H9 (cell line): Measurements from ENCODE around the gene RNF181. TPM values are rescaled to one million over a fixed set of nuclear protein-coding genes. Genes with fewer than 3 reads are reported as not detected.

ENCODE experiments used
- DNase-seq: peaks from one replicate; pipeline ENCODE4 v3.0.0-alpha.2; 2017
- H2AFZ ChIP-seq: one replicate; pipeline ENCODE4 v1.6.1; 2013; ENCODE audit warnings: mild to moderate bottlenecking, low read length, control low read depth, moderate library complexity
- H2AK5ac ChIP-seq: 2 replicates; pipeline ENCODE4 v1.6.1; 2013; ENCODE audit warnings: low read length, control low read depth, mixed read lengths; ENCODE audit not compliant: insufficient read length
- H2BK120ac ChIP-seq: one replicate; pipeline ENCODE4 v1.6.1; 2013; ENCODE audit warnings: low read depth, mild to moderate bottlenecking, low read length, control low read depth, inconsistent platforms; ENCODE audit not compliant: poor library complexity, severe bottlenecking
- H2BK12ac ChIP-seq: 2 replicates; pipeline ENCODE4 v1.6.1; 2013; ENCODE audit warnings: low read length, control low read depth, mixed read lengths, low read depth; ENCODE audit not compliant: insufficient read length
- H2BK15ac ChIP-seq: 2 replicates; pipeline ENCODE4 v1.6.1; 2013; ENCODE audit warnings: low read depth, low read length, control low read depth
- H2BK20ac ChIP-seq: one replicate; pipeline ENCODE4 v1.6.1; 2013; ENCODE audit warnings: low read depth, mild to moderate bottlenecking, low read length, control low read depth, inconsistent platforms; ENCODE audit not compliant: poor library complexity, severe bottlenecking
- H2BK5ac ChIP-seq: 2 replicates; pipeline ENCODE4 v1.6.1; 2013; ENCODE audit warnings: low read length, control low read depth, mixed read lengths; ENCODE audit not compliant: insufficient read length
- H3K14ac ChIP-seq: 2 replicates; pipeline ENCODE4 v1.6.1; 2013; ENCODE audit warnings: low read length, control low read depth; ENCODE audit not compliant: insufficient read depth
- H3K18ac ChIP-seq: 2 replicates; pipeline ENCODE4 v1.6.1; 2013; ENCODE audit warnings: low read depth, mild to moderate bottlenecking, mixed read lengths, low read length, control low read depth; ENCODE audit not compliant: insufficient read length
- H3K23ac ChIP-seq: 2 replicates; pipeline ENCODE4 v1.6.1; 2013; ENCODE audit warnings: low read length, control low read depth, mixed read lengths, low read depth; ENCODE audit not compliant: insufficient read length
- H3K23me2 ChIP-seq: 2 replicates; pipeline ENCODE4 v1.6.1; 2013; ENCODE audit warnings: low read depth, mild to moderate bottlenecking, mixed read lengths, low read length, control low read depth; ENCODE audit not compliant: insufficient read length, poor library complexity, severe bottlenecking
- H3K27ac ChIP-seq: 2 replicates; pipeline ENCODE4 v1.5.1; 2013; ENCODE audit warnings: low read length, control low read depth, mixed read lengths, low read depth; ENCODE audit not compliant: insufficient read length
- H3K27me3 ChIP-seq: 2 replicates; pipeline ENCODE4 v1.6.1; 2013; ENCODE audit warnings: low read length, control low read depth, inconsistent platforms; ENCODE audit not compliant: insufficient read depth
- H3K4ac ChIP-seq: 2 replicates; pipeline ENCODE4 v1.6.1; 2013; ENCODE audit warnings: low read depth, mild to moderate bottlenecking, control low read depth, inconsistent platforms, low read length, moderate library complexity
- H3K4me1 ChIP-seq: 2 replicates; pipeline ENCODE4 v1.6.1; 2013; ENCODE audit warnings: low read length, control low read depth, inconsistent platforms; ENCODE audit not compliant: insufficient read depth
- H3K4me2 ChIP-seq: 2 replicates; pipeline ENCODE4 v1.6.1; 2013; ENCODE audit warnings: low read length, control low read depth, mixed read lengths; ENCODE audit not compliant: insufficient read length, insufficient read depth
- H3K56ac ChIP-seq: 2 replicates; pipeline ENCODE4 v1.6.1; 2013; ENCODE audit warnings: low read depth, mild to moderate bottlenecking, mixed read lengths, low read length, control low read depth; ENCODE audit not compliant: insufficient read length
- H3K79me1 ChIP-seq: 2 replicates; pipeline ENCODE4 v1.6.1; 2013; ENCODE audit warnings: low read depth, mild to moderate bottlenecking, moderate library complexity, low read length, control low read depth, inconsistent platforms; ENCODE audit not compliant: insufficient read depth, poor library complexity, severe bottlenecking
- H3K79me2 ChIP-seq: 2 replicates; pipeline ENCODE4 v1.6.1; 2013; ENCODE audit warnings: low read length, control low read depth, inconsistent platforms; ENCODE audit not compliant: insufficient read depth
- H3K9ac ChIP-seq: 2 replicates; pipeline ENCODE4 v1.6.1; 2013; ENCODE audit warnings: low read length, control low read depth, mixed read lengths; ENCODE audit not compliant: insufficient read length; ENCODE audit errors: extremely low read depth
- H3K9me3 ChIP-seq: one replicate; pipeline ENCODE4 v1.6.1; 2013; ENCODE audit warnings: low read depth, low read length, inconsistent platforms; ENCODE audit not compliant: control insufficient read depth
- H3T11ph ChIP-seq: one replicate; pipeline ENCODE4 v1.6.1; 2013; ENCODE audit warnings: mild to moderate bottlenecking, low read length, control low read depth, inconsistent platforms
- H4K20me1 ChIP-seq: one replicate; pipeline ENCODE4 v1.6.1; 2013; ENCODE audit not compliant: control insufficient read depth, insufficient read length, insufficient read depth
- H4K5ac ChIP-seq: 2 replicates; pipeline ENCODE4 v1.6.1; 2013; ENCODE audit warnings: low read depth, mild to moderate bottlenecking, mixed read lengths, low read length, control low read depth; ENCODE audit not compliant: insufficient read length
- H4K8ac ChIP-seq: replicated peaks from 2 replicates; pipeline ENCODE4 v1.6.1; 2013; ENCODE audit warnings: low read length, control low read depth, mixed read lengths, low read depth; ENCODE audit not compliant: insufficient read length
- H4K91ac ChIP-seq: 2 replicates; pipeline ENCODE4 v1.6.1; 2013; ENCODE audit warnings: low read depth, mild to moderate bottlenecking, moderate library complexity, mixed read lengths, low read length, control low read depth; ENCODE audit not compliant: insufficient read length
- H3K27ac Mint-ChIP-seq, 3 experiments: 2 replicates in 2 of 3; 3 replicates in 1 of 3; pipeline ENCODE4 v1.8.0; 2020 to 2021; ENCODE audit warnings: mixed read lengths in 3 of 3, mild to moderate bottlenecking in 1 of 3, moderate library complexity in 1 of 3
- H3K27me3 Mint-ChIP-seq: 2 replicates; pipeline ENCODE4 v1.8.0; 2021; ENCODE audit warnings: low read depth, mild to moderate bottlenecking, moderate library complexity, mixed read lengths
- H3K36me3 Mint-ChIP-seq, 3 experiments: 2 replicates in 2 of 3; 3 replicates in 1 of 3; pipeline ENCODE4 v1.8.0; 2020 to 2021; ENCODE audit warnings: low read depth in 3 of 3, mixed read lengths in 3 of 3; ENCODE audit not compliant: insufficient read depth in 1 of 3
- H3K4me1 Mint-ChIP-seq, 2 experiments: 2 replicates each; pipeline ENCODE4 v1.8.0; 2020; ENCODE audit warnings: mixed read lengths in 2 of 2
- H3K4me3 Mint-ChIP-seq, 2 experiments: 2 replicates in 1 of 2; 3 replicates in 1 of 2; pipeline ENCODE4 v1.8.0; 2020 to 2021; ENCODE audit warnings: mild to moderate bottlenecking in 2 of 2, mixed read lengths in 2 of 2, moderate library complexity in 1 of 2
- H3K9me3 Mint-ChIP-seq, 2 experiments: 2 replicates in 1 of 2; 3 replicates in 1 of 2; pipeline ENCODE4 v1.8.0; 2020; ENCODE audit warnings: mild to moderate bottlenecking in 2 of 2, mixed read lengths in 2 of 2, moderate library complexity in 1 of 2
- WGBS: extraction: QIAGEN DNeasy Blood & Tissue Kit; methylation state at CpG from one replicate; pipeline ENCODE4 v1.1.7; 2013; ENCODE audit warnings: missing lambda C conversion rate, low lambda C conversion rate, mixed read lengths; ENCODE audit not compliant: insufficient read length; ENCODE audit errors: extremely low coverage; 5-methylcytosine and 5-hydroxymethylcytosine counted together
- total RNA-seq: library from RNA; stranded (reverse); gene quantifications from 2 replicates; pipeline ENCODE4 v1.2.1, GENCODE V29; 2021
- TF ChIP-seq, protein P1 (sequence below): fragments of 200-600 bp; sonication (generic); conservative IDR thresholded peaks from 3 replicates; pipeline ENCODE4 v1.8.0; 2021; ENCODE audit warnings: antibody characterized with exemption, mild to moderate bottlenecking

Gene RNF181
- total RNA-seq, 1 experiment from 2014 or later, result 122 TPM

- no peaks in the 10 kb centered on the region for H3K23me2 ChIP-seq
- no peaks in the 10 kb centered on the region for H3K36me3 Mint-ChIP-seq
- H3K4me1 Mint-ChIP-seq, result peaks cover 30% of the 10 kb centered on the region in 2 experiments
- no peak within 1 kb of the TSS for H3K23ac ChIP-seq
- no peak within 1 kb of the TSS for H3K14ac ChIP-seq
- H2AK5ac ChIP-seq, result no peak within 1 kb of the TSS
- H3T11ph ChIP-seq, result no peak within 1 kb of the TSS
- no peak within 1 kb of the TSS for H4K91ac ChIP-seq
- peak within 1 kb of the TSS; percentile 45 for H3K18ac ChIP-seq
- no peaks in the 10 kb centered on the region; a peak in 2 of 5 replicates for H3K9me3 Mint-ChIP-seq
- peaks cover 45% of the 10 kb centered on the region for H3K27me3 Mint-ChIP-seq
- no peaks in the 10 kb centered on the region for H3K9me3 ChIP-seq
- H2BK12ac ChIP-seq, result no peak within 1 kb of the TSS
- DNase-seq, result peak; percentile 92
- H2BK5ac ChIP-seq, result no peak within 1 kb of the TSS
- H3K4me1 ChIP-seq, result peaks cover 3% of the 10 kb centered on the region; the same call in 1 of the 2 replicates
- H2BK120ac ChIP-seq, result no peak within 1 kb of the TSS
- H3K4me2 ChIP-seq, result peak within 1 kb of the TSS; percentile 62
- H3K4ac ChIP-seq, result no peak within 1 kb of the TSS
- H4K5ac ChIP-seq, result no peak within 1 kb of the TSS
- H3K79me2 ChIP-seq, result no peaks in the 10 kb centered on the region
- H2AFZ ChIP-seq, result no peak within 1 kb of the TSS
- no peak within 1 kb of the TSS for H4K8ac ChIP-seq
- H3K27ac ChIP-seq, result no peak within 1 kb of the TSS
- no peaks in the 10 kb centered on the region for H3K27me3 ChIP-seq
- H3K56ac ChIP-seq, result no peak within 1 kb of the TSS
- H3K27ac Mint-ChIP-seq, result peak within 1 kb of the TSS; percentile 82 to 90 (median 84); a peak in 6 of 7 replicates
- WGBS, result no CpG with 5 or more reads among the region's 19 CpGs
- H4K20me1 ChIP-seq, result no peaks in the 10 kb centered on the region
- TF ChIP-seq, protein P1, sequence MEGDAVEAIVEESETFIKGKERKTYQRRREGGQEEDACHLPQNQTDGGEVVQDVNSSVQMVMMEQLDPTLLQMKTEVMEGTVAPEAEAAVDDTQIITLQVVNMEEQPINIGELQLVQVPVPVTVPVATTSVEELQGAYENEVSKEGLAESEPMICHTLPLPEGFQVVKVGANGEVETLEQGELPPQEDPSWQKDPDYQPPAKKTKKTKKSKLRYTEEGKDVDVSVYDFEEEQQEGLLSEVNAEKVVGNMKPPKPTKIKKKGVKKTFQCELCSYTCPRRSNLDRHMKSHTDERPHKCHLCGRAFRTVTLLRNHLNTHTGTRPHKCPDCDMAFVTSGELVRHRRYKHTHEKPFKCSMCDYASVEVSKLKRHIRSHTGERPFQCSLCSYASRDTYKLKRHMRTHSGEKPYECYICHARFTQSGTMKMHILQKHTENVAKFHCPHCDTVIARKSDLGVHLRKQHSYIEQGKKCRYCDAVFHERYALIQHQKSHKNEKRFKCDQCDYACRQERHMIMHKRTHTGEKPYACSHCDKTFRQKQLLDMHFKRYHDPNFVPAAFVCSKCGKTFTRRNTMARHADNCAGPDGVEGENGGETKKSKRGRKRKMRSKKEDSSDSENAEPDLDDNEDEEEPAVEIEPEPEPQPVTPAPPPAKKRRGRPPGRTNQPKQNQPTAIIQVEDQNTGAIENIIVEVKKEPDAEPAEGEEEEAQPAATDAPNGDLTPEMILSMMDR, result no peak
- H3K79me1 ChIP-seq, result no peaks in the 10 kb centered on the region
- H3K4me3 Mint-ChIP-seq, result peak within 1 kb of the TSS; percentile 71 to 84
- no peak within 1 kb of the TSS for H2BK20ac ChIP-seq
- H2BK15ac ChIP-seq, result no peak within 1 kb of the TSS
- peak within 1 kb of the TSS; percentile 15 for H3K9ac ChIP-seq
Observed at GRCh38 chr2:85577386-85578242, 17.9 kb upstream of the RNF181 start, which contains the start of gene VAMP8. Gene VAMP8, plus strand, starts transcription at chr2:85577586. Its CDS starts 61 bp downstream, at chr2:85577647.
